Keratinocyte (primary cell): ENCODE measurements around the gene ADD2. TPM values are rescaled to one million over a fixed set of nuclear protein-coding genes. Genes with fewer than 3 reads are reported as not detected.

Experiments used
- DNase-seq: peaks from one replicate; pipeline ENCODE4 v3.0.0-alpha.2; 2011; ENCODE audit warnings: low read depth, missing footprints, low spot score
- FAIRE-seq: peaks from 2 replicates; lab custom pipeline; 2011; peaks lifted over from hg19 to GRCh38; lab: Jason Lieb, UNC
- H2AFZ ChIP-seq: 2 replicates; pipeline ENCODE4 v1.6.0; 2012; ENCODE audit warnings: low read length, control low read depth, inconsistent platforms; ENCODE audit not compliant: control insufficient read depth
- H3K27ac ChIP-seq: 2 replicates; pipeline ENCODE4 v1.5.1; 2011; ENCODE audit warnings: low read length; ENCODE audit not compliant: control insufficient read depth, insufficient read depth
- H3K27me3 ChIP-seq: 3 replicates; pipeline ENCODE4 v1.6.0; 2011; ENCODE audit warnings: low read length; ENCODE audit not compliant: control insufficient read depth, insufficient read depth; ENCODE audit errors: extremely low read depth
- H3K36me3 ChIP-seq, 2 experiments: 2 replicates in 1 of 2; 3 replicates in 1 of 2; pipeline ENCODE4 v1.5.1; 2011; ENCODE audit warnings: low read length in 2 of 2, mild to moderate bottlenecking in 1 of 2; ENCODE audit not compliant: control insufficient read depth in 2 of 2, insufficient read depth in 2 of 2; ENCODE audit errors: extremely low read depth in 1 of 2
- H3K4me1 ChIP-seq: 3 replicates; pipeline ENCODE4 v1.5.1; 2011; ENCODE audit warnings: low read length; ENCODE audit not compliant: control insufficient read depth, insufficient read depth; ENCODE audit errors: extremely low read depth
- H3K4me2 ChIP-seq: 3 replicates; pipeline ENCODE4 v1.6.0; 2011; ENCODE audit warnings: low read depth, low read length; ENCODE audit not compliant: control insufficient read depth, insufficient read depth; ENCODE audit errors: extremely low read depth
- H3K4me3 ChIP-seq, 3 experiments: fragments of 200-600 bp in 1 of 3; sonication (generic) in 1 of 3; 2 replicates in 2 of 3; 3 replicates in 1 of 3; pipeline ENCODE4 v1.5.1; 2011 to 2016; ENCODE audit warnings: low read length in 3 of 3, mild to moderate bottlenecking in 3 of 3, control low read depth in 2 of 3, inconsistent platforms in 1 of 3, low read depth in 1 of 3, mixed read lengths in 1 of 3, mixed run types in 1 of 3, moderate library complexity in 1 of 3; ENCODE audit not compliant: control insufficient read depth in 2 of 3, insufficient read depth in 2 of 3; ENCODE audit errors: extremely low read depth in 1 of 3
- H3K79me2 ChIP-seq: 2 replicates; pipeline ENCODE4 v1.6.0; 2012; ENCODE audit warnings: low read length; ENCODE audit not compliant: control insufficient read depth, insufficient read depth
- H3K9ac ChIP-seq: 3 replicates; pipeline ENCODE4 v1.6.0; 2011; ENCODE audit warnings: low read length; ENCODE audit not compliant: control insufficient read depth, insufficient read depth; ENCODE audit errors: extremely low read depth
- H3K9me1 ChIP-seq: 3 replicates; pipeline ENCODE4 v1.6.0; 2011; ENCODE audit warnings: low read length; ENCODE audit not compliant: control insufficient read depth, insufficient read depth; ENCODE audit errors: extremely low read depth
- H3K9me3 ChIP-seq: 2 replicates; pipeline ENCODE4 v1.5.1; 2012; ENCODE audit warnings: low read depth, low read length; ENCODE audit not compliant: control insufficient read depth
- H4K20me1 ChIP-seq: 3 replicates; pipeline ENCODE4 v1.6.0; 2011; ENCODE audit warnings: low read length; ENCODE audit not compliant: control insufficient read depth, insufficient read depth; ENCODE audit errors: extremely low read depth
- EZH2 ChIP-seq: IDR thresholded peaks from one replicate; pipeline ENCODE4 v1.6.1; 2012; ENCODE audit warnings: inconsistent platforms, mild to moderate bottlenecking, low read length, moderate library complexity
- dilution Hi-C: fragments of 300-500 bp; cut with MboI; formaldehyde crosslinking; loops from one replicate; pipeline ENCODE4 v1.7.0; 2020; ENCODE audit warnings: low sequenced_read_pairs; ENCODE audit not compliant: extremely low pct_ligation_motif_present
- polyA plus RNA-seq, 5 experiments: library from polyadenylated mRNA; depleted of rRNA in 3 of 5; stranded (reverse) in 3 of 5; stranded (forward) in 1 of 5; unstranded in 1 of 5; fragments of >200 nt; gene quantifications; 1 replicate in 1 of 5; 2 replicates in 3 of 5; 3 replicates in 1 of 5; pipeline versions ENCODE4 v1.2.1 to v1.2.3, GENCODE V29; 2011 to 2012; ENCODE audit warnings: missing spikeins in 2 of 5, low read depth in 1 of 5, low replicate concordance in 1 of 5
- TF ChIP-seq, protein P1 (sequence below), 3 experiments: IDR thresholded peaks in 1 of 3; conservative IDR thresholded peaks in 1 of 3; optimal IDR thresholded peaks in 1 of 3; 2 replicates in 2 of 3; 3 replicates in 1 of 3; pipeline versions ENCODE3 to v1.5.1; 2011; ENCODE audit warnings: low read length in 3 of 3, mild to moderate bottlenecking in 3 of 3, moderate library complexity in 2 of 3, control low read depth in 1 of 3, inconsistent platforms in 1 of 3; ENCODE audit not compliant: insufficient read depth in 2 of 3; ENCODE audit errors: extremely low read depth in 1 of 3

ADD2 gene
- polyA plus RNA-seq, 1 donor (not counting 4 experiments of a cell fraction or from before 2014, with no cell fraction given): 0.05 TPM

DNA sequence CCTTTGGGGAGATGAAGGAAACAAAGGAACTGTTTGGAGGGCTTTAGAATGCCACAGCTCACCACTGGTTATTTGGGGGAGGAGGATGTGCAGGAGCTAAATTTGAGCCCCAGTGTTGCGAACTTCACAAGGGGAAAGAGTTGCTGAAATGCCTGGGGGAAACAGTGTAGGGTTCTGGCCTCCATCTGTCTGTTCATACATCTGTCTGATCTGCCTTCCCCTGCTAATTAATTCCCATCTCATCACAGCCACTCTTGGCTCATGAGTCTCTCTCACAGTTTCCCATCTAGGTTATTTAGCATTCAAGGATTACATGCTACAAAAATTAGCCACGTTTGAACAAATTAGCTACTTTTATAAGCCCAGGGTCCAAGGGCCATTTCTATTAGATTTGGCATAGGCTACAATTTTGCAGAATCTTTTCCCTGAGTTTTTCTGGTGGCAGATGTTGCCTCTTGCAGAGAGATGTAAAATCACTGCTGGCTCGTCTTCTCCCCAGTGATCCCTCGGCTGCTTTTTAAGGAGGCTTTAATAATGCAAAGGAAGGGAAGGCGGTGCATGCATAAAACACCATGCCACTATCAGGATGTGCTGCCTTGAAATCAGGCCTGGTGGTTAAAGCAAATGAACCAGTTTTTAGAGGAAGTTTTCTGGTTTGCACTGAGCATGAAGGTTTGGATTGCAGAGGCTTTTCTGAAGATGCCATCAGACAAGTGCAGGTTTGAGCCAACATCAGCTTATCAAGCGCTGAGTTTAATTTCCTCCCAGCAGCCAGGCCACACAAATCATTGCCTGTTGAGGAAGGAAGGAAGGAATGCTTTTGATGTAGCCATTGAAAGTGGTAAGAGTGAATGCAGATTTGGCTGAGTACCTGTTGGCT, 35.0 kb downstream of the ADD2 start:
- Histone ChIP-seq H3K4me1 (peaks cover 5% of the 10 kb centered on the region), H4K20me1 (no peaks in the 10 kb centered on the region), H3K9ac (no peak overlapping the region), H2AFZ (no peak overlapping the region), H3K9me3 (no peaks in the 10 kb centered on the region), H3K9me1 (no peaks in the 10 kb centered on the region), H3K36me3 (no peaks in the 10 kb centered on the region), H3K27ac (no peak overlapping the region), H3K79me2 (no peaks in the 10 kb centered on the region), H3K27me3 (peaks cover 11% of the 10 kb centered on the region), H3K4me3 (no peak overlapping the region), H3K4me2 (no peak overlapping the region)
- FAIRE-seq (no peak), DNase-seq (no peak)
- TF ChIP-seq, protein P1, sequence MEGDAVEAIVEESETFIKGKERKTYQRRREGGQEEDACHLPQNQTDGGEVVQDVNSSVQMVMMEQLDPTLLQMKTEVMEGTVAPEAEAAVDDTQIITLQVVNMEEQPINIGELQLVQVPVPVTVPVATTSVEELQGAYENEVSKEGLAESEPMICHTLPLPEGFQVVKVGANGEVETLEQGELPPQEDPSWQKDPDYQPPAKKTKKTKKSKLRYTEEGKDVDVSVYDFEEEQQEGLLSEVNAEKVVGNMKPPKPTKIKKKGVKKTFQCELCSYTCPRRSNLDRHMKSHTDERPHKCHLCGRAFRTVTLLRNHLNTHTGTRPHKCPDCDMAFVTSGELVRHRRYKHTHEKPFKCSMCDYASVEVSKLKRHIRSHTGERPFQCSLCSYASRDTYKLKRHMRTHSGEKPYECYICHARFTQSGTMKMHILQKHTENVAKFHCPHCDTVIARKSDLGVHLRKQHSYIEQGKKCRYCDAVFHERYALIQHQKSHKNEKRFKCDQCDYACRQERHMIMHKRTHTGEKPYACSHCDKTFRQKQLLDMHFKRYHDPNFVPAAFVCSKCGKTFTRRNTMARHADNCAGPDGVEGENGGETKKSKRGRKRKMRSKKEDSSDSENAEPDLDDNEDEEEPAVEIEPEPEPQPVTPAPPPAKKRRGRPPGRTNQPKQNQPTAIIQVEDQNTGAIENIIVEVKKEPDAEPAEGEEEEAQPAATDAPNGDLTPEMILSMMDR (optimal IDR thresholded peaks at IDR 0.05 in 1 of 3, IDR thresholded peaks at IDR 0.05 in 1 of 3, conservative IDR thresholded peaks at IDR 0.05 in 1 of 3; ENCODE audit: extremely low read depth in 1 of 3, insufficient read depth in 2 of 3, low read length in 3 of 3): no peak
- TF ChIP-seq EZH2: no peak
- dilution Hi-C loops: no loop called here

DNA sequence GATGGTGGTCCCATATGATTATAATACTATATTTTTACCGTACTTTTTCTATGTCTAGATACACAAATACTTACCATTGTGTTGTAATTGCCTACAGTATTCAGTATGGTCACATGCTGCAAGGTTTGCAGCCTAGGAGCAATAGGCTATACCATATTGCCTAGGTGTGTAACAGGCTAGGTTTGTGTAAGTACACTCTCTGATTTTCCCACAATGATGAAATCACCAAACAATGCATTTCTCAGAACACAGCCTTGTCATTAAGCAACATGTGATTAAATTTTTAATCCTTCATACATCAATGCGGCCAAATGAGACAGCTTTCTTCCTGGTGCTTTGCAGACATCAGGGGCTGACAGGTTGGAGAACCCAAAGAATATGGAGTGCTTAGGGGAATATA, 37.3 kb downstream of the ADD2 start:
- Histone ChIP-seq H3K9ac (no peak overlapping the region), H3K4me2 (no peak overlapping the region), H3K27me3 (peaks cover 11% of the 10 kb centered on the region), H3K9me3 (no peaks in the 10 kb centered on the region), H2AFZ (no peak overlapping the region), H3K79me2 (no peaks in the 10 kb centered on the region), H3K4me1 (peaks cover 6% of the 10 kb centered on the region), H3K4me3 (no peak overlapping the region), H3K9me1 (no peaks in the 10 kb centered on the region), H3K36me3 (no peaks in the 10 kb centered on the region), H3K27ac (no peak overlapping the region), H4K20me1 (no peaks in the 10 kb centered on the region)
- FAIRE-seq (no peak), DNase-seq (no peak)
- TF ChIP-seq, protein P1 (optimal IDR thresholded peaks at IDR 0.05 in 1 of 3, IDR thresholded peaks at IDR 0.05 in 1 of 3, conservative IDR thresholded peaks at IDR 0.05 in 1 of 3; ENCODE audit: extremely low read depth in 1 of 3, insufficient read depth in 2 of 3, low read length in 3 of 3): no peak
- TF ChIP-seq EZH2: no peak
- dilution Hi-C loops: no loop called here
